Measurements from ENCODE around the gene COL12A1.

DNA sequence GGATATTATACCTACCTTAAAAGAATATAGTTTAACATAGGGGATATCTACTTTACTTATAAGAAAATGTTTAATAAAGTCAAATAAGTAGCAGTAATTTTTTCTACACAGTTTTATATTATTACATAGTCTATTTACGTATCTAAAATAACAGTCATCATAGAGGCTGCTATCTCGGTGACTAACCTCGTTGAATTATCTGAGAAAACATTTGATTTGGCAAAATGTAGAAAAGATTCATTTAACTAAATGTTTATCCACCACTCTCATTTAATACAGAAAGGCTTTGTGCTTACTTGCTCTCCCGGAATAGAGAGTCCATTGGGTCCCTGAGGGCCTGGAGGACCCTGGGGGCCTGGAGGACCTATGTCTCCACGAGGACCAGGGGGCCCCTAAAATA, 103.6 kb downstream of the COL12A1 start:
- TF ChIP-seq ZSCAN29 (IDR thresholded peaks at IDR 0.05) (no peak), SREBF2 (IDR thresholded peaks at IDR 0.05; ENCODE audit: low read length) (no peak), SUZ12 (IDR thresholded peaks at IDR 0.05; ENCODE audit: unreplicated experiment) (no peak), GABPA (IDR thresholded peaks at IDR 0.05; ENCODE audit: low read depth) (no peak), SMARCA5 (IDR thresholded peaks at IDR 0.05) (no peak), GATAD2B (conservative IDR thresholded peaks at IDR 0.05; ENCODE audit: low read depth) (no peak)
